Epithelial cell of proximal tubule (primary cell): ENCODE results near the gene CARD16. TPM values are rescaled to one million over a fixed set of nuclear protein-coding genes. Genes with fewer than 3 reads are reported as not detected.
"Not testable (repeated sequence)": the region's sequence is repeated elsewhere in the genome, so short reads cannot be mapped to it uniquely, and the experiment has no call there.

Source experiments
- DNase-seq: peaks from one replicate; pipeline ENCODE4 v3.0.0-alpha.2; 2011; ENCODE audit warnings: low read depth
- H3K4me3 ChIP-seq: 2 replicates; pipeline ENCODE4 v1.5.1; 2011; ENCODE audit warnings: low read depth, mild to moderate bottlenecking, low read length
- total RNA-seq: library from RNA; depleted of rRNA; stranded (reverse); fragments of >200 nt; gene quantifications from 2 replicates; pipeline ENCODE4 v1.2.3, GENCODE V29; 2015
- TF ChIP-seq, protein P1 (sequence below): conservative IDR thresholded peaks from 2 replicates; pipeline ENCODE4 v1.5.1; 2012; ENCODE audit warnings: low read depth, mild to moderate bottlenecking, low read length

CARD16 gene
- total RNA-seq, result not detected in 2 replicates

DNA sequence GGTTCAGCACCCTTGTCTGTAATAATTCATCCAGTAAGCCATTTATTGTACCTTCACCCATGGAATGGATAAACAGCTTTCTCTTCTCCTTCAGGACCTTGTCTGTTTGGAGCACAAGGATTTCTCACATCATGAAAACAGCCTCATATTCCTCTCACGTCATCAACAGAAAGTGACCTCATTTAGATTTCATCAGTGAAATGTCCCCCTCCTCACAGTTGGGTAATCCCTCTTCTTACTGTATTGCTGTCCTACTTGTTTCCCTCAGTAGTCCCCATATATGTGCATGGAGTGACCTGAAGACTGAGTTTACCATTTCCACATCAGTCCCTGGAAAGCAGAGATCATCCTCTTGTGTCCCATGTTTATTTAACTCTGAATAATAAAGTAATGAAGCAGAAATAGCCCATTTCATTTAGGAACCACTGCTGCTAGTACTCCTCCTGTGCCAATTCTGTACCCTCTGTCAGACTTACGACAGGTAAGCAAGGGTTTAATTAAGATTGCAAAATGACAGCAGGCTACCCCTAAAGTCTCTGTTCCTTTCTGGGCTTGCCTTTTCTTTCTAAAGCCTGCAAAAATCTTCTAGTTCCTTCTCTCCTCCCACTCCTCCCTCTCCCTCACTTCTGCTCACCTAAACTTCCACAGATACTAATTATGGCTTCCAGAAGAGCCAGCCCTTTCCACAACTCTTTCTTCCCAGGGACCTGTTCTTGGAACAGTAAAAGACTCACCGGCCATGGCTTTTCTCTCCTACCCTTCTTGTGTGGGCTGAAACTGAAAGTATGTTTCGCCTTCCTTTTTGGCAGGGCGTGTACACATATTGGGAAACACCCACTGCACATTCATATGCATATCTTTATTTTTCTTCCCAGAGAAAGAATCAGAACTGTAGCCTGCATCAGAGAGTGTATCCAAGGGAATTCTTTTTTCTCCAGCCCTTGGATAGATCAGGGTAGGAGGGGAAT lies at the start of gene CARD16:
Gene CARD16 (minus strand): TSS at position 779 of the 968 bp plus-strand sequence. CDS start 38 bp downstream, at position 741.
- not testable (repeated sequence) for DNase-seq, H3K4me3 ChIP-seq

DNA sequence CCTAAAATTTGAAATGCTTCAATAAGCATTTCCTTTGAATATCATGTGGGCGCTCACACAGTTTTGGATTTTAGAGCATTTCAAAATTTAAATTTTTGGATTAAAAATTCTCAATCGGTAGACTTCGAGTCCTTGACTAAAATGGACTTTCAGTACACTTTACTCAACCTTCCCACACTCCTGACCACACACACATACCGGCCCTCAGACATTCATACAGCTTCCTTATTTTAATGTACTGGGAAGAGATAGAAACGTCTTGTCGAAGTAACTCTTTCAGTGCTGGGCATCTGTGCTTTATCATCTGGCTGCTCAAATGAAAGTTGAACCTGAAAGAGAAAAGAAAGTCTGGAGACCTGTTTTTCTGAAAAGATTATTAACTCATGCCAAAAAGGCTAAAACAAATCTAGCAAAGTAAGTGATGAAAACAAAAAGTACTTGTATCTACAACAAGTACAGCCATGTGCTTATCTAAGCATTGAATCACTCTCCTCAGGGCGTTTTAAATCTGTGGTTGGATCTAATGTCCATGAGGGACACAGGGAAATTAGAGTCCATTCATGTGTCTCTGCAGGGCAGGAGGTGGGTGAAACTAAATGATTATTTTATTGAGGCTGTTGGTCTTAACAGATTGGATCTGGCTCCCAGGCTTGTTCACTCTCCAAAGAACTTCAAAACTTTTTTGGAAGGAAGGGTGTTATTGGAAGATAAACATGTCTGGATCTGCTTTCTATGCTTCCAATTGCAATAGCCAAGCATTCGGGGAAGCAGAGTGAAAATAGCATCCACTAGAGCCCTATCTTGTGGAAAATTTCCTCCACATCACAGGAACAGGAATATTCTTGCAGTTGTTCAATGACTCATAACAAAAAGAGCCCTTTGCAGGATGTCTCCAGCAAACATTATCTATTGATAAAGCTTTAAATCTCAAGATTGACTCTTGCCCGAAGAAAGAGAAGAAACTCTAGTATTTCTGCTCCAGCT lies 47.4 kb upstream of the CARD16 start:
- DNase-seq, result no peak
- TF ChIP-seq, protein P1, sequence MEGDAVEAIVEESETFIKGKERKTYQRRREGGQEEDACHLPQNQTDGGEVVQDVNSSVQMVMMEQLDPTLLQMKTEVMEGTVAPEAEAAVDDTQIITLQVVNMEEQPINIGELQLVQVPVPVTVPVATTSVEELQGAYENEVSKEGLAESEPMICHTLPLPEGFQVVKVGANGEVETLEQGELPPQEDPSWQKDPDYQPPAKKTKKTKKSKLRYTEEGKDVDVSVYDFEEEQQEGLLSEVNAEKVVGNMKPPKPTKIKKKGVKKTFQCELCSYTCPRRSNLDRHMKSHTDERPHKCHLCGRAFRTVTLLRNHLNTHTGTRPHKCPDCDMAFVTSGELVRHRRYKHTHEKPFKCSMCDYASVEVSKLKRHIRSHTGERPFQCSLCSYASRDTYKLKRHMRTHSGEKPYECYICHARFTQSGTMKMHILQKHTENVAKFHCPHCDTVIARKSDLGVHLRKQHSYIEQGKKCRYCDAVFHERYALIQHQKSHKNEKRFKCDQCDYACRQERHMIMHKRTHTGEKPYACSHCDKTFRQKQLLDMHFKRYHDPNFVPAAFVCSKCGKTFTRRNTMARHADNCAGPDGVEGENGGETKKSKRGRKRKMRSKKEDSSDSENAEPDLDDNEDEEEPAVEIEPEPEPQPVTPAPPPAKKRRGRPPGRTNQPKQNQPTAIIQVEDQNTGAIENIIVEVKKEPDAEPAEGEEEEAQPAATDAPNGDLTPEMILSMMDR, result no peak
- no peak overlapping the region for H3K4me3 ChIP-seq

DNA sequence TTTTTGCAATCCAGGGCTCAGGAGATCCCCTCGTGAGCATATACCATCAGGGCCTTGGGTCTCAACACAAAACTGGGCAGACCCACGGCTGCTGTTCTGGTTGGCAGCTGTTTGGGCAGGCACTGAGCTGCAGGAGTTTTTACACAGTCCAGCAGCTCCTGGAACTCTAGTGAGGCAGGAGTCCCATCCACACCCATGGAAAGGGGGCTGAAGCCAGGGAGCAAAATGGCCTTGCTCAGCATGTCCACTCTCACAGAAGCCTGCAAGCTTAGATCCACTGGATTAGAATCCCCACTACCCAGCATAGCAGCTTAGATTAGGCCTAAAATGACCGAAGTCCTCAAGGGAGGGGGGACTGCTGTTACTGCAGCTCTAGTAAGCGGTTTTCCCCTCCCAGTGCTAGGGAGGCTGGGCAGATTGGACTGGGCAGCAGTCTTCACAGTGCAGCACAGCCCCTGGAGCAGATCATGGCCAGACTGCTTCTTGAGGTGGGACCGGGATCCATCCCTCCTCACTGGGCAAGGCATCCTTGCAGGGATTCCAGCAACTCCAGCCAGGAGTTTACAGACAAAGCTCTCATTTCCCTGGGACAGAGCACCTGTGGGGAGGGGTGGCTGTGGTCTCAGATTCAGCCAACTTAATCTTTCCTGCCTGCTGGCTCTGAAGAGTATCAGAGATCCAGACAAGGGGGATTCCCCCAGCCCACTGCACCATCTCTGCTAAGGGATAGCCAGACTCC lies 36.4 kb upstream of the CARD16 start:
- TF ChIP-seq, protein P1, result no peak
- H3K4me3 ChIP-seq, result no peak overlapping the region
- no peak for DNase-seq

DNA sequence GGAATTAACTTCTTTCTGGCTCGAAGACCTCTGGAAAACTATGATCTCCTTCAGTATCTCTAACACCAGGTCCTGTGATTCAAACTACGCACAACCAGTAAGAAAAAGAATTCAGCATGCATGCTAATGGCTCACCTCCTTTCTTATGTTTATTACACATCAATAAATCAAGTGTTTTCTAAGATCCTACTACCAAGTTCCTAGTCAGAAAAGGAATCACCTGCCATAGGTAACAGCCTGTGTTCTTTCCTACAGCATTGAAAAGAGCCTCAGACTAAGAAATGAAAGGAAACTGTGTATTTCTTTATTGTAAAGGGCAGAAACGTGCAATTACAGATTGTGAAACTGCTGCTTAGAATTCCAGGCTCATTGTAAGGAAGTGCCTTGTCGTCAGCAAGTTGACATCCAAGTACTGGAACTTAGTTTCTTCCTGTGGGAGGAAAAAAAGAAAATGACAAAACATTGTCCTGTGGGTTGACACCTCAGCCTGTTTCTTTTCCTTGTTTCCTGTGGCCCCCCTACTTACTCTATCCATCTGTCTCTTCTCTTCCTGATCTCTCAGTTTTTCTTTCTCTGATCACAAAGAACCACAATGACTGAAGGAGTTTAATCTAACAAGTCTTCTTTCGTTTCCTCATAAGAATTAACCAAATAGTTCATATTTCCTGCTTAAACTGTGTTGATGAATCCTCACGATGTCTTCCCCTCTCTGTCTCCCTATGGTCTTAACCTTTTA lies 35.2 kb upstream of the CARD16 start:
- not testable (repeated sequence) for H3K4me3 ChIP-seq, DNase-seq

DNA sequence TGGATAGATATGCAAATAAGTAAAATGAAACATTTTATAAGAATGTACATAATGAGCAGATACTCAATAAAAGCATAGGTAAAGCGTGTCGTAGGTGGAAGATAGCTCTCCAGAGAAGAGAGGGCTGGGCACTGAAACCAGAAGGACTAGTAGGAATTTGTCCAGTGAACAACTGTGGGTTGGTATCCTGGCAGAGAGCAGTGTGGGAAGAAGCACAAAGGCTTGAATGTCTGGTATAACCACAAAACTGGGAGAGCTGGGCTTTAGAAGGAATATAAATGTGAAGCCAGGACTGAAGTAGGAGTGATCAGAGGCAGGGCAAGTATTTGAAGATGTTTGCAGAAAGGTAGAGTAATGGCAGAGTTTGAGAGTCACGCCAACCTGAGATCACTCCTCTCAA lies 33.1 kb upstream of the CARD16 start:
- DNase-seq, result no peak
- H3K4me3 ChIP-seq, result no peak overlapping the region
- TF ChIP-seq, protein P1, result no peak

DNA sequence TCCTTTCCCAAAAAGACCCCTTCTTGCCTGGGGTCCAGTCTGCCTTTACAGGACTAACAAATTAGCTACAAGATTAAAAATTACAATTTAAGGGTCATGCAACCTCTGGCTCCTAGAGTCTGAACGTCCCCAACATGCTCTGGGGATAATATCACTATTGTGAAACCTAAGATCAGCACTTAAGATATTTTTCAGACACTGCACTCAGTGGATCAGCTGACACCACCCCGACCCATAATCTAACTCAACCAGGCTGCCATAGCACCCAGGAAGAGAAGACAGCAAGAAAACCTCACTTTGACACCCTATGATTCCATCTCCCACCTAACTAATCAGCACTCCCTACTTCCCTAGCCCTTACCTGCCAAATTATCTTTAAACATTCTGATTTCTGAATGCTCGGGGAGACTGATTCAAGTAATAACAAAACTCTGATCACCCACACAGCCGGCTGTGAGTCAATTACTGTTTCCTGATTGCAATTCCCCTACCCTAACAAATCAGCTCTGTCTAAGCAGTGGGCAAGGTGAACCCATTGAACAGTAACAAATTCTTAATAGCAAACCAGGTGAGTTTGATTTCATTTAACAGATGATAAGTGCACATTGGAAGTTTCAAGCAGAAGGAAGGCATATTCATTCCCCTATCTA lies 32.1 kb upstream of the CARD16 start:
- not testable (repeated sequence) for DNase-seq, H3K4me3 ChIP-seq

DNA sequence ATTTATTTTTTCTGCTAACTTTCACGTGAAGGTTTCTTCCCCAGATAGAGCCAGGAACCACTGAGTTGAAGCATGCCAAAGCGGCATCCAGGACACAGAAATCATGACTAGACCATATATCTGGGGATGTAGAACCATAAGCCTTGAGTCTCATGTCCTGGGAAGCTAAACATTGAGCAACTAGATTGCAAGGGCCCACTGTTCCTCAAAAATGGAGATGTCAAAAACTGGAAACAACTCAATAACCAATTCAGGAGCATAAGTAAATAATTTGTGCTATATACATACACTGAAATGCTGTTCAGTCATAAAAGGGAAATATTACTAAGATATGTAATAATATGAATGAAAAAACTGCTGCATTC lies 29.0 kb upstream of the CARD16 start:
- TF ChIP-seq, protein P1, result no peak
- no peak for DNase-seq
- no peak overlapping the region for H3K4me3 ChIP-seq
